ENCODE results near the gene FBRSL1. TPM values are rescaled to one million over a fixed set of nuclear protein-coding genes. Genes with fewer than 3 reads are reported as not detected.

FBRSL1 gene
- total RNA-seq, 8 experiments from 2014 or later = 7.1 to 31.6 (median 11.1) TPM

GRCh38 chr12:132449565-132450417 is 40.2 kb upstream of the FBRSL1 start:
- Histone ChIP-seq H3K27ac (peak overlapping the region in 1 of 2 donors; percentile 38), H3K4me3 (no peak overlapping the region), H3K4me1 (replicated peaks in 1 of 2) (peaks cover 44 to 52% of the 10 kb centered on the region in 2 donors)
- 31 to 94% (median 73%) methylated on average over 3 to 13 of the region's 22 CpGs; no CpG with 5 or more reads in 1 of the 10 experiments for WGBS, 10 experiments
- no peak for ATAC-seq (replicated peaks in 6 of 8)
- in situ Hi-C loops (cut with MboI; ENCODE audit: low pct_unique_long_range_greater_than_20kb in 2 of 9, low sequenced_read_pairs in 9 of 9, unreplicated experiment in 9 of 9) = no loop called here

GRCh38 chr12:132450418-132451171 is 39.4 kb upstream of the FBRSL1 start:
- WGBS, 10 experiments = 17 to 80% (median 60%) methylated on average over 1 to 7 of the region's 22 CpGs; no CpG with 5 or more reads in 3 of the 10 experiments
- in situ Hi-C loops (cut with MboI; ENCODE audit: low pct_unique_long_range_greater_than_20kb in 2 of 9, low sequenced_read_pairs in 9 of 9, unreplicated experiment in 9 of 9) = no loop called here
- Histone ChIP-seq H3K27ac (peak overlapping the region; percentile 0 to 38), H3K4me3 (no peak overlapping the region), H3K4me1 (replicated peaks in 1 of 2) (peaks cover 40 to 48% of the 10 kb centered on the region in 2 donors)
- peak in 7 of 8 experiments; percentile 32 to 76 (median 50) for ATAC-seq (replicated peaks in 6 of 8)

GRCh38 chr12:132451172-132451835 is 38.6 kb upstream of the FBRSL1 start:
- peak in 4 of 8 experiments; percentile 8 to 21 (median 11) for ATAC-seq (replicated peaks in 6 of 8)
- Histone ChIP-seq H3K4me1 (replicated peaks in 1 of 2) (peaks cover 38 to 47% of the 10 kb centered on the region in 2 donors), H3K27ac (peak overlapping the region; percentile 0 to 38), H3K4me3 (no peak overlapping the region)
- in situ Hi-C loops (cut with MboI; ENCODE audit: low pct_unique_long_range_greater_than_20kb in 2 of 9, low sequenced_read_pairs in 9 of 9, unreplicated experiment in 9 of 9) = no loop called here
- WGBS, 10 experiments = 40 to 70% (median 48%) methylated on average over 2 of the region's 35 CpGs; no CpG with 5 or more reads in 6 of the 10 experiments

GRCh38 chr12:132451836-132452195 is 38.1 kb upstream of the FBRSL1 start:
- in situ Hi-C loops (cut with MboI; ENCODE audit: low pct_unique_long_range_greater_than_20kb in 2 of 9, low sequenced_read_pairs in 9 of 9, unreplicated experiment in 9 of 9) = no loop called here
- no peak overlapping the region for H3K4me3 ChIP-seq
- peaks cover 38 to 47% of the 10 kb centered on the region in 2 donors for H3K4me1 ChIP-seq (replicated peaks in 1 of 2)
- no peak overlapping the region for H3K27ac ChIP-seq
- 73 to 78% methylated on average over 4 to 7 of the region's 10 CpGs; no CpG with 5 or more reads in 8 of the 10 experiments for WGBS, 10 experiments
- no peak for ATAC-seq (replicated peaks in 6 of 8)

GRCh38 chr12:132452596-132453350 is 37.2 kb upstream of the FBRSL1 start:
- in situ Hi-C loops (cut with MboI; ENCODE audit: low pct_unique_long_range_greater_than_20kb in 2 of 9, low sequenced_read_pairs in 9 of 9, unreplicated experiment in 9 of 9) = no loop called here
- no peak for ATAC-seq (replicated peaks in 6 of 8)
- Histone ChIP-seq H3K27ac (no peak overlapping the region), H3K4me1 (replicated peaks in 1 of 2) (peaks cover 38 to 45% of the 10 kb centered on the region in 2 donors), H3K4me3 (no peak overlapping the region)
- WGBS, 10 experiments = 63 to 71% methylated on average over 6 to 13 of the region's 21 CpGs; no CpG with 5 or more reads in 8 of the 10 experiments

- WGBS, 10 experiments = 20% methylated on average over 2 of the region's 28 CpGs; no CpG with 5 or more reads in 9 of the 10 experiments
- H3K4me3 ChIP-seq = no peak overlapping the region
- H3K27ac ChIP-seq = peak overlapping the region in 1 of 2 donors; percentile 5
- in situ Hi-C loops (cut with MboI; ENCODE audit: low pct_unique_long_range_greater_than_20kb in 2 of 9, low sequenced_read_pairs in 9 of 9, unreplicated experiment in 9 of 9) = no loop called here
- peaks cover 38 to 43% of the 10 kb centered on the region in 2 donors for H3K4me1 ChIP-seq (replicated peaks in 1 of 2)
- ATAC-seq (replicated peaks in 6 of 8) = peak in 7 of 8 experiments; percentile 3 to 79 (median 27)
These were observed 36.4 kb upstream of the FBRSL1 start for GRCh38 chr12:132453361-132454192.

GRCh38 chr12:132454193-132454932 is 35.6 kb upstream of the FBRSL1 start:
- ATAC-seq (replicated peaks in 6 of 8) = peak in 3 of 8 experiments; percentile 5 to 9 (median 5)
- 0 to 33% methylated on average over 1 of the region's 13 CpGs; no CpG with 5 or more reads in 8 of the 10 experiments for WGBS, 10 experiments
- peak overlapping the region in 1 of 2 donors; percentile 49 for H3K27ac ChIP-seq
- H3K4me3 ChIP-seq = no peak overlapping the region
- in situ Hi-C loops (cut with MboI; ENCODE audit: low pct_unique_long_range_greater_than_20kb in 2 of 9, low sequenced_read_pairs in 9 of 9, unreplicated experiment in 9 of 9) = no loop called here
- H3K4me1 ChIP-seq (replicated peaks in 1 of 2) = peaks cover 38 to 51% of the 10 kb centered on the region in 2 donors

- Histone ChIP-seq H3K4me3 (no peak overlapping the region), H3K27ac (peak overlapping the region in 1 of 2 donors; percentile 49), H3K4me1 (replicated peaks in 1 of 2) (peaks cover 36 to 50% of the 10 kb centered on the region in 2 donors)
- no peak for ATAC-seq (replicated peaks in 6 of 8)
- in situ Hi-C loops (cut with MboI; ENCODE audit: low pct_unique_long_range_greater_than_20kb in 2 of 9, low sequenced_read_pairs in 9 of 9, unreplicated experiment in 9 of 9) = no loop called here
- WGBS, 10 experiments = 47 to 90% (median 56%) methylated on average over 1 to 5 of the region's 10 CpGs; no CpG with 5 or more reads in 6 of the 10 experiments
These were observed 35.0 kb upstream of the FBRSL1 start for GRCh38 chr12:132454933-132455418.

- no peak for ATAC-seq (replicated peaks in 6 of 8)
- in situ Hi-C loops (cut with MboI; ENCODE audit: low pct_unique_long_range_greater_than_20kb in 2 of 9, low sequenced_read_pairs in 9 of 9, unreplicated experiment in 9 of 9) = no loop called here
- H3K4me3 ChIP-seq = no peak overlapping the region
- WGBS, 10 experiments = 63 to 93% (median 84%) methylated on average over 3 to 8 of the region's 15 CpGs; no CpG with 5 or more reads in 6 of the 10 experiments
- H3K4me1 ChIP-seq (replicated peaks in 1 of 2) = peaks cover 30 to 44% of the 10 kb centered on the region in 2 donors
- no peak overlapping the region for H3K27ac ChIP-seq
These were observed 34.4 kb upstream of the FBRSL1 start for GRCh38 chr12:132455565-132455964.

GRCh38 chr12:132456186-132456943 is 33.6 kb upstream of the FBRSL1 start:
- in situ Hi-C loops (cut with MboI; ENCODE audit: low pct_unique_long_range_greater_than_20kb in 2 of 9, low sequenced_read_pairs in 9 of 9, unreplicated experiment in 9 of 9) = no loop called here
- H3K4me3 ChIP-seq = no peak overlapping the region
- ATAC-seq (replicated peaks in 6 of 8) = no peak
- no peak overlapping the region for H3K27ac ChIP-seq
- WGBS, 10 experiments = 40 to 82% (median 70%) methylated on average over 1 to 2 of the region's 28 CpGs; no CpG with 5 or more reads in 6 of the 10 experiments
- peaks cover 22 to 36% of the 10 kb centered on the region in 2 donors for H3K4me1 ChIP-seq (replicated peaks in 1 of 2)

Data from motor neuron (in vitro differentiated cells).